Liver (tissue), 9 donors: ENCODE measurements around the gene LEKR1. TPM values are rescaled to one million over a fixed set of nuclear protein-coding genes. Genes with fewer than 3 reads are reported as not detected.

Experiments
- DNase-seq: peaks from one replicate; pipeline ENCODE4 v3.0.0-alpha.2; 2017; ENCODE audit warnings: low spot score
- H3K27ac ChIP-seq, 2 donors: one replicate each; pipeline ENCODE4 v1.7.0; 2013; ENCODE audit warnings: inconsistent platforms in 2 of 2, low read length in 2 of 2, control low read depth in 1 of 2, low read depth in 1 of 2, mild to moderate bottlenecking in 1 of 2
- H3K27me3 ChIP-seq, 4 donors: one replicate each; pipeline versions ENCODE4 v1.6.1 to v1.7.0; 2013; ENCODE audit warnings: low read length in 3 of 4, inconsistent platforms in 1 of 4, mild to moderate bottlenecking in 1 of 4, moderate library complexity in 1 of 4; ENCODE audit not compliant: control insufficient read depth in 4 of 4, insufficient read depth in 4 of 4
- H3K36me3 ChIP-seq, 4 donors: one replicate each; pipeline versions ENCODE4 v1.6.1 to v1.7.0; 2013; ENCODE audit warnings: low read length in 3 of 4, mild to moderate bottlenecking in 3 of 4, low read depth in 1 of 4, moderate library complexity in 1 of 4; ENCODE audit not compliant: control insufficient read depth in 4 of 4, insufficient read depth in 3 of 4
- H3K4me1 ChIP-seq, 4 donors: one replicate each; pipeline versions ENCODE4 v1.6.1 to v1.7.0; 2013; ENCODE audit warnings: low read length in 3 of 4, mild to moderate bottlenecking in 3 of 4, moderate library complexity in 1 of 4; ENCODE audit not compliant: control insufficient read depth in 4 of 4, insufficient read depth in 4 of 4
- H3K4me3 ChIP-seq, 3 donors: one replicate each; pipeline versions ENCODE4 v1.6.1 to v1.7.0; 2013; ENCODE audit warnings: low read length in 3 of 3, control low read depth in 1 of 3, low read depth in 1 of 3, mild to moderate bottlenecking in 1 of 3
- H3K9ac ChIP-seq, 2 donors: one replicate each; pipeline ENCODE4 v1.7.0; 2013; ENCODE audit warnings: low read length in 2 of 2, mild to moderate bottlenecking in 2 of 2, moderate library complexity in 2 of 2, control low read depth in 1 of 2, low read depth in 1 of 2
- H3K9me3 ChIP-seq, 4 donors: one replicate each; pipeline versions ENCODE4 v1.6.1 to v1.7.0; 2013; ENCODE audit warnings: low read length in 3 of 4; ENCODE audit not compliant: control insufficient read depth in 4 of 4
- ATF3 ChIP-seq: IDR thresholded peaks from 2 replicates; pipeline ENCODE4 v1.6.1; 2016; ENCODE audit warnings: antibody characterized with exemption
- CTCF ChIP-seq: fragments of 150-350 bp; IDR thresholded peaks from 2 replicates; pipeline ENCODE4 v1.5.1; 2017; ENCODE audit warnings: improper control_type of control experiment, low read depth, low read length; ENCODE audit not compliant: missing input control
- EGR1 ChIP-seq, 2 donors: IDR thresholded peaks; 2 replicates each; pipeline ENCODE4 v1.6.1; 2016 to 2018; ENCODE audit warnings: antibody characterized with exemption in 2 of 2, low read depth in 2 of 2
- FOXA1 ChIP-seq: IDR thresholded peaks from 2 replicates; pipeline ENCODE4 v1.6.1; 2016; ENCODE audit warnings: antibody characterized with exemption
- FOXA2 ChIP-seq: IDR thresholded peaks from 2 replicates; pipeline ENCODE4 v1.6.1; 2016; ENCODE audit warnings: antibody characterized with exemption
- GABPA ChIP-seq, 2 donors: IDR thresholded peaks in 1 of 2; conservative IDR thresholded peaks in 1 of 2; 2 replicates each; pipeline ENCODE4 v1.6.1; 2016; ENCODE audit warnings: antibody characterized with exemption in 2 of 2, mild to moderate bottlenecking in 1 of 2, moderate library complexity in 1 of 2
- HNF4A ChIP-seq, 2 donors: conservative IDR thresholded peaks; 2 replicates each; pipeline ENCODE4 v1.6.1; 2016; ENCODE audit warnings: antibody characterized with exemption in 2 of 2, mild to moderate bottlenecking in 2 of 2
- HNF4G ChIP-seq: IDR thresholded peaks from 2 replicates; pipeline ENCODE4 v1.6.1; 2016; ENCODE audit warnings: antibody characterized with exemption
- JUND ChIP-seq, 2 donors: IDR thresholded peaks; 2 replicates each; pipeline ENCODE4 v1.6.1; 2016; ENCODE audit warnings: antibody characterized with exemption in 2 of 2
- NR2F2 ChIP-seq: IDR thresholded peaks from 2 replicates; pipeline ENCODE4 v1.6.1; 2016; ENCODE audit warnings: antibody characterized with exemption
- RAD21 ChIP-seq, 2 donors: IDR thresholded peaks; 2 replicates each; pipeline ENCODE4 v1.6.1; 2016; ENCODE audit warnings: antibody characterized with exemption in 2 of 2, mild to moderate bottlenecking in 2 of 2
- SP1 ChIP-seq: IDR thresholded peaks from 2 replicates; pipeline ENCODE4 v1.6.1; 2018; ENCODE audit warnings: antibody characterized with exemption, mild to moderate bottlenecking
- TAF1 ChIP-seq: conservative IDR thresholded peaks from 2 replicates; pipeline ENCODE4 v1.6.1; 2016; ENCODE audit warnings: antibody characterized with exemption, mild to moderate bottlenecking
- WGBS: extraction: QIAGEN DNeasy Blood & Tissue Kit; methylation state at CpG from one replicate; pipeline ENCODE4 v1.1.7; 2013; 5-methylcytosine and 5-hydroxymethylcytosine counted together
- polyA plus RNA-seq, 2 donors: library from polyadenylated mRNA; stranded (reverse) in 1 of 2; unstranded in 1 of 2; fragments of 200-250 nt in 1 of 2; fragments of >200 nt in 1 of 2; fragmentation: Nextera tagmentation in 1 of 2; extraction: Ambion mirVana in 1 of 2; gene quantifications; one replicate each; pipeline versions ENCODE4 v1.2.1 to v1.2.3, GENCODE V29; 2013 to 2015
- total RNA-seq, 2 donors: library from RNA; depleted of rRNA; stranded (reverse); fragments of >200 nt; gene quantifications; one replicate each; pipeline ENCODE4 v1.2.3, GENCODE V29; 2014
- TF ChIP-seq, protein P1 (sequence below): IDR thresholded peaks from 2 replicates; pipeline ENCODE4 v1.6.1; 2016; ENCODE audit warnings: antibody characterized with exemption, mild to moderate bottlenecking
- TF ChIP-seq, protein P2 (sequence below): IDR thresholded peaks from 2 replicates; pipeline ENCODE4 v1.6.1; 2016; ENCODE audit warnings: antibody characterized with exemption
- TF ChIP-seq, protein P3 (sequence below): IDR thresholded peaks from 2 replicates; pipeline ENCODE4 v1.6.1; 2016; ENCODE audit warnings: antibody characterized with exemption
- donor health status: healthy.
- donor health status: healthy.
- donor health status: healthy.
- donor health status: healthy.
- donor health status: healthy.

The LEKR1 gene
- total and polyA plus RNA-seq, 4 donors, result 0.19 to 0.72 (median 0.44) TPM

DNA sequence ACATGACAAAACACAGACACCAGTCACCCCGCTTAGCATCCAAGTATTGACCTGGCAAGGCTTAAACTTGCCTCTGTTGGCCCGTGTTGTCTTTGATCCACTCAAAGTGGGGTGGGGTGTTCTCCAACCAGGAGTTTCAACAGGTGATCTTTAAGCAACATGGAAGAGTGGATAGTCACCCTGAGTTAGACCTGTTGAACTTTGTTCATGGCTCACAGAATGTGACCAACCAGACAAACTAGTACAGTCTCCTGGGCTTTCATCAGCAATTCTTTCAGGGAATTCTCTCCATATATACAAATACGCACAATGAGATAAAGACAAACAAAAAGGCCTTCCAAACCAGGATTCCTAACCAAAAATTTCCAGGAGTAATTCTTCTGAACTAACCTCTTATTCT, 11.9 kb downstream of the LEKR1 start:
- H3K9me3 ChIP-seq, result no peaks in the 10 kb centered on the region
- H3K27me3 ChIP-seq, result no peaks in the 10 kb centered on the region
- no peak for DNase-seq
- no peak for TF ChIP-seq ATF3
- peak in 1 of 2 donors; percentile 19 for TF ChIP-seq HNF4A (conservative IDR thresholded peaks at IDR 0.05)
- H3K9ac ChIP-seq, result no peak overlapping the region
- peaks cover 0 to 2% (median 0%) of the 10 kb centered on the region in 4 donors for H3K4me1 ChIP-seq
- 88% methylated on average over 3 of the region's 3 CpGs for WGBS
- no peaks in the 10 kb centered on the region for H3K36me3 ChIP-seq
- no peak overlapping the region for H3K27ac ChIP-seq
- H3K4me3 ChIP-seq, result no peak overlapping the region

- no peaks in the 10 kb centered on the region for H3K36me3 ChIP-seq
- H3K27me3 ChIP-seq, result no peaks in the 10 kb centered on the region
- no peaks in the 10 kb centered on the region for H3K9me3 ChIP-seq
- no peak overlapping the region for H3K27ac ChIP-seq
- H3K4me3 ChIP-seq, result no peak overlapping the region
- 75% methylated on average over 3 of the region's 3 CpGs for WGBS
- no peak for TF ChIP-seq RAD21 (IDR thresholded peaks at IDR 0.05)
- TF ChIP-seq JUND (IDR thresholded peaks at IDR 0.05), result no peak
- no peak for TF ChIP-seq FOXA1
- peaks cover 0 to 2% (median 0%) of the 10 kb centered on the region in 4 donors for H3K4me1 ChIP-seq
- H3K9ac ChIP-seq, result no peak overlapping the region
- DNase-seq, result no peak
Observed at GRCh38 chr3:156840826-156841689, 14.9 kb downstream of the LEKR1 start.

DNA sequence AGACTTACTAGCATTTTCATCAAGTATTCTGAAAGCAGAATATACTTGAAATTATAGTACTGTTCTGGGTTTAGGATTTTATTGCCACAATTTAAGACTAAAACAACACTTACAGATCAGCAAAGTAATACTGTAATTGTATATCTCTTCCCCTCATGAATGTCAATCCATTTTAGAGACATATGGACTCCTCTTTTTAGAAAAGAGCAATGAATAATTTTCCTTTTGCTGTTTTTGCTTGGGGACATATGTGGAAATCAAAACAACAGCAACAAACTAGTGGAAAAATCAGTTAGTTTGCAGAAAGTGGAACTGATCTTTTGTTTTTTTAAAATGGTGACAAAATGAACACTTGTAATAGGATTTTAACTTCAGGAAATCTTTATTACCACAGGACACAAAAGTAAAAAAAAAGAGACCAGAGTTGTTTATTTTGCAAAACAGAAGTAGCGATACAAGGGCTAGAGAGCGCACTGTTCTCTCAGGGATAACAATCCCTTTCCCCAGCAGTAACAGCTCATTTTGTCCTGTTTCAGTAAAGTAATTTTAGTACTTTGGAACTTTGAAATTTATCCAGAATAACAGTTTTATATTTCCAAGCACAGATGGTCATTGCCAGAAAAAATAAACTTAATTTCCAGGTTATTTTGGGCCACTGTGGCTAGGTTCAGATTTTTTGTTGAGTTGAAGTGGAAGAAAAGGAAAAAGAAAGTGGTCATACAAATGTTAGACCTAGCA, 17.1 kb downstream of the LEKR1 start:
- H3K9ac ChIP-seq, result no peak overlapping the region
- peaks cover 0 to 2% (median 0%) of the 10 kb centered on the region in 4 donors for H3K4me1 ChIP-seq
- WGBS, result 55% methylated on average over 2 of the region's 2 CpGs
- H3K4me3 ChIP-seq, result no peak overlapping the region
- H3K27me3 ChIP-seq, result no peaks in the 10 kb centered on the region
- H3K36me3 ChIP-seq, result no peaks in the 10 kb centered on the region
- no peak overlapping the region for H3K27ac ChIP-seq
- H3K9me3 ChIP-seq, result no peaks in the 10 kb centered on the region
- TF ChIP-seq TAF1, result no peak
- no peak for TF ChIP-seq FOXA2
- TF ChIP-seq GABPA (IDR thresholded peaks at IDR 0.05 in 1 of 2, conservative IDR thresholded peaks at IDR 0.05 in 1 of 2), result no peak
- TF ChIP-seq, protein P1, sequence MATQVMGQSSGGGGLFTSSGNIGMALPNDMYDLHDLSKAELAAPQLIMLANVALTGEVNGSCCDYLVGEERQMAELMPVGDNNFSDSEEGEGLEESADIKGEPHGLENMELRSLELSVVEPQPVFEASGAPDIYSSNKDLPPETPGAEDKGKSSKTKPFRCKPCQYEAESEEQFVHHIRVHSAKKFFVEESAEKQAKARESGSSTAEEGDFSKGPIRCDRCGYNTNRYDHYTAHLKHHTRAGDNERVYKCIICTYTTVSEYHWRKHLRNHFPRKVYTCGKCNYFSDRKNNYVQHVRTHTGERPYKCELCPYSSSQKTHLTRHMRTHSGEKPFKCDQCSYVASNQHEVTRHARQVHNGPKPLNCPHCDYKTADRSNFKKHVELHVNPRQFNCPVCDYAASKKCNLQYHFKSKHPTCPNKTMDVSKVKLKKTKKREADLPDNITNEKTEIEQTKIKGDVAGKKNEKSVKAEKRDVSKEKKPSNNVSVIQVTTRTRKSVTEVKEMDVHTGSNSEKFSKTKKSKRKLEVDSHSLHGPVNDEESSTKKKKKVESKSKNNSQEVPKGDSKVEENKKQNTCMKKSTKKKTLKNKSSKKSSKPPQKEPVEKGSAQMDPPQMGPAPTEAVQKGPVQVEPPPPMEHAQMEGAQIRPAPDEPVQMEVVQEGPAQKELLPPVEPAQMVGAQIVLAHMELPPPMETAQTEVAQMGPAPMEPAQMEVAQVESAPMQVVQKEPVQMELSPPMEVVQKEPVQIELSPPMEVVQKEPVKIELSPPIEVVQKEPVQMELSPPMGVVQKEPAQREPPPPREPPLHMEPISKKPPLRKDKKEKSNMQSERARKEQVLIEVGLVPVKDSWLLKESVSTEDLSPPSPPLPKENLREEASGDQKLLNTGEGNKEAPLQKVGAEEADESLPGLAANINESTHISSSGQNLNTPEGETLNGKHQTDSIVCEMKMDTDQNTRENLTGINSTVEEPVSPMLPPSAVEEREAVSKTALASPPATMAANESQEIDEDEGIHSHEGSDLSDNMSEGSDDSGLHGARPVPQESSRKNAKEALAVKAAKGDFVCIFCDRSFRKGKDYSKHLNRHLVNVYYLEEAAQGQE, result no peak
- TF ChIP-seq CTCF, result no peak
- TF ChIP-seq FOXA1, result no peak
- TF ChIP-seq EGR1 (IDR thresholded peaks at IDR 0.05; ENCODE audit: low read depth in 2 of 2), result no peak
- TF ChIP-seq NR2F2, result no peak
- no peak for TF ChIP-seq JUND (IDR thresholded peaks at IDR 0.05)
- TF ChIP-seq HNF4G, result no peak
- TF ChIP-seq ATF3, result no peak
- TF ChIP-seq RAD21 (IDR thresholded peaks at IDR 0.05), result no peak
- TF ChIP-seq, protein P2, sequence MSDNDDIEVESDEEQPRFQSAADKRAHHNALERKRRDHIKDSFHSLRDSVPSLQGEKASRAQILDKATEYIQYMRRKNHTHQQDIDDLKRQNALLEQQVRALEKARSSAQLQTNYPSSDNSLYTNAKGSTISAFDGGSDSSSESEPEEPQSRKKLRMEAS, result no peak
- TF ChIP-seq SP1, result no peak
- TF ChIP-seq, protein P3, sequence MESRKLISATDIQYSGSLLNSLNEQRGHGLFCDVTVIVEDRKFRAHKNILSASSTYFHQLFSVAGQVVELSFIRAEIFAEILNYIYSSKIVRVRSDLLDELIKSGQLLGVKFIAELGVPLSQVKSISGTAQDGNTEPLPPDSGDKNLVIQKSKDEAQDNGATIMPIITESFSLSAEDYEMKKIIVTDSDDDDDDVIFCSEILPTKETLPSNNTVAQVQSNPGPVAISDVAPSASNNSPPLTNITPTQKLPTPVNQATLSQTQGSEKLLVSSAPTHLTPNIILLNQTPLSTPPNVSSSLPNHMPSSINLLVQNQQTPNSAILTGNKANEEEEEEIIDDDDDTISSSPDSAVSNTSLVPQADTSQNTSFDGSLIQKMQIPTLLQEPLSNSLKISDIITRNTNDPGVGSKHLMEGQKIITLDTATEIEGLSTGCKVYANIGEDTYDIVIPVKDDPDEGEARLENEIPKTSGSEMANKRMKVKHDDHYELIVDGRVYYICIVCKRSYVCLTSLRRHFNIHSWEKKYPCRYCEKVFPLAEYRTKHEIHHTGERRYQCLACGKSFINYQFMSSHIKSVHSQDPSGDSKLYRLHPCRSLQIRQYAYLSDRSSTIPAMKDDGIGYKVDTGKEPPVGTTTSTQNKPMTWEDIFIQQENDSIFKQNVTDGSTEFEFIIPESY, result no peak
- no peak for DNase-seq
